ENCODE results near the gene RAB3A.

- TF ChIP-seq MAX (IDR thresholded peaks at IDR 0.05; ENCODE audit: low read depth, low read length) (no peak), CTCF (IDR thresholded peaks at IDR 0.05; ENCODE audit: low read depth, low read length) (no peak)
Observed at GRCh38 chr19:18221815-18222725, 18.2 kb upstream of the RAB3A start.

Data from NB4 (cell line).